Trophoblast cell (in vitro differentiated cells and primary cell): ENCODE measurements around the gene GALNT9.

Experiments
- DNase-seq, 2 donors: peaks; one replicate each; pipeline ENCODE4 v3.0.0-alpha.2; 2016
- H2AFZ ChIP-seq: 2 replicates; pipeline ENCODE4 v1.6.1; 2013; ENCODE audit warnings: low read length, moderate library complexity, mild to moderate bottlenecking; ENCODE audit not compliant: insufficient read depth, poor library complexity
- H2AK5ac ChIP-seq: 2 replicates; pipeline ENCODE4 v1.6.1; 2013; ENCODE audit warnings: mild to moderate bottlenecking, low read length
- H2BK120ac ChIP-seq: 2 replicates; pipeline ENCODE4 v1.6.1; 2013; ENCODE audit warnings: low read length, mild to moderate bottlenecking, moderate library complexity; ENCODE audit not compliant: insufficient read depth, poor library complexity
- H2BK12ac ChIP-seq: 2 replicates; pipeline ENCODE4 v1.6.1; 2013; ENCODE audit warnings: mild to moderate bottlenecking, low read length, moderate library complexity
- H2BK5ac ChIP-seq: 2 replicates; pipeline ENCODE4 v1.6.1; 2013; ENCODE audit warnings: low read length, low read depth, moderate library complexity, mild to moderate bottlenecking; ENCODE audit not compliant: poor library complexity
- H3K14ac ChIP-seq: 2 replicates; pipeline ENCODE4 v1.6.1; 2013; ENCODE audit warnings: mild to moderate bottlenecking, low read length
- H3K18ac ChIP-seq: 2 replicates; pipeline ENCODE4 v1.6.1; 2013; ENCODE audit warnings: mild to moderate bottlenecking, low read length
- H3K23ac ChIP-seq: 2 replicates; pipeline ENCODE4 v1.6.1; 2013; ENCODE audit warnings: low read length
- H3K27ac ChIP-seq: 2 replicates; pipeline ENCODE4 v1.5.1; 2013; ENCODE audit warnings: low read depth, mild to moderate bottlenecking, inconsistent platforms, low read length, moderate library complexity
- H3K27me3 ChIP-seq: 2 replicates; pipeline ENCODE4 v1.6.1; 2013; ENCODE audit warnings: inconsistent platforms, mild to moderate bottlenecking, low read length, moderate library complexity; ENCODE audit not compliant: insufficient read depth
- H3K36me3 ChIP-seq, 2 experiments: 1 replicate in 1 of 2; 2 replicates in 1 of 2; pipeline ENCODE4 v1.6.1; 2013; ENCODE audit warnings: low read length in 2 of 2, mild to moderate bottlenecking in 2 of 2, moderate library complexity in 1 of 2; ENCODE audit not compliant: insufficient read depth in 2 of 2, control insufficient read depth in 1 of 2
- H3K4ac ChIP-seq: 2 replicates; pipeline ENCODE4 v1.6.1; 2013; ENCODE audit warnings: low read depth, mild to moderate bottlenecking, low read length, moderate library complexity
- H3K4me1 ChIP-seq, 2 experiments: 1 replicate in 1 of 2; 2 replicates in 1 of 2; pipeline ENCODE4 v1.6.1; 2013; ENCODE audit warnings: low read length in 2 of 2, mild to moderate bottlenecking in 2 of 2, moderate library complexity in 1 of 2; ENCODE audit not compliant: insufficient read depth in 2 of 2, control insufficient read depth in 1 of 2
- H3K4me2 ChIP-seq: 2 replicates; pipeline ENCODE4 v1.6.1; 2013; ENCODE audit warnings: inconsistent platforms, mild to moderate bottlenecking, low read length, moderate library complexity
- H3K4me3 ChIP-seq: 2 replicates; pipeline ENCODE4 v1.5.1; 2013; ENCODE audit warnings: mild to moderate bottlenecking, low read depth, low read length, inconsistent platforms
- H3K79me1 ChIP-seq: one replicate; pipeline ENCODE4 v1.6.1; 2013; ENCODE audit warnings: low read length
- H3K79me2 ChIP-seq: 2 replicates; pipeline ENCODE4 v1.6.1; 2013; ENCODE audit warnings: low read length, mild to moderate bottlenecking; ENCODE audit not compliant: control insufficient read depth, insufficient read depth, poor library complexity
- H3K9ac ChIP-seq: 2 replicates; pipeline ENCODE4 v1.6.1; 2013; ENCODE audit warnings: mild to moderate bottlenecking, low read length
- H3K9me3 ChIP-seq: 2 replicates; pipeline ENCODE4 v1.6.1; 2013; ENCODE audit warnings: low read depth, mild to moderate bottlenecking, control low read depth, inconsistent platforms, low read length; ENCODE audit not compliant: insufficient read depth
- H4K12ac ChIP-seq: 2 replicates; pipeline ENCODE4 v1.6.1; 2013; ENCODE audit warnings: low read depth, mild to moderate bottlenecking, low read length, moderate library complexity
- H4K8ac ChIP-seq: 2 replicates; pipeline ENCODE4 v1.6.1; 2013; ENCODE audit warnings: low read depth, mild to moderate bottlenecking, low read length, moderate library complexity
- H4K91ac ChIP-seq: one replicate; pipeline ENCODE4 v1.6.1; 2013; ENCODE audit warnings: low read depth, mild to moderate bottlenecking, low read length, moderate library complexity
- WGBS: extraction: QIAGEN DNeasy Blood & Tissue Kit; methylation state at CpG from one replicate; pipeline ENCODE4 v1.1.7; 2013; ENCODE audit warnings: missing lambda C conversion rate; ENCODE audit not compliant: insufficient read length, insufficient coverage; ENCODE audit errors: extremely low coverage; 5-methylcytosine and 5-hydroxymethylcytosine counted together

The GALNT9 gene

DNA sequence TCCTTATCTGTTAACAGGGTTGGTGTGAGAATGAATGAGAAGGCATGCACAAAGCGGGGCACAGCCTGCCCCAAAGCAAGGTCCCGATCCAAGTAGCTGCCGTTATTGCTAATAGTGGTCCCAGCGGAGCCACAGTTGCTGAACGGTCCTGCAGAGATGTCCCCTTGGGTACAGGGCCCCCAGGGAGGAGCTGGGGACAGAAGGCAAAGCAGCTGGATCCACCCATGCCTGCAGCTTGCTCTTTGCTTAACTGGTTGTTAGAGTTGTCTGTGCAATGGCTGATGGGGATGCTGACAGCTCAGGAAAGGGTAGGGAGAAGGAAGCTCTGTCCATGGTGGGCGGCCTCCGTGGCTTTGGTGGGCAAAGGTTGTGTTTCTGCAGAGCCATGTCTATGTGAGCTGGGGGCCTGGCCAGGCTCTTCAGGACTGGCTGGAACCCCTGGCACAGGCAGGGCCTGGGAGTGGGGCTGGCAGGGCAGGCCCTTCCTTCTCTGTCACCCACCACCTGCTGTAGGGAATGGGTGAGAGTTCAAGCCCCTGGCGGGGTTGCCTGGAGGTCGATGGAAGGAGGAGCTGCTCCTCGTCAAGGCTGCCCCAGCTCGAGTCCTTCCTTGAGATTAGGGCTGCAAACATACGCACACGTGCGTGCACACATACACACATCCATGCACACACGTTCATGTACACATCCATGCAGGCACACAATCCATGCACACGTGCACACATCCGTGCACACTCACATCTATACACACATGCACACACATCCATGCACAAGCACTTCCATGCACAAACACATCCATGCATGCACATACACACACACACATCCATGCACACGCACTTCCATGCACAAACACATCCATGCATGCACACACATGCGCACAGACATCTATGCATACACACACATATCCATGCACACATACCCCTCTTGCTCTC is 149.7 kb downstream of the GALNT9 start:
- no peak overlapping the region for H2AFZ ChIP-seq
- H4K12ac ChIP-seq = no peak overlapping the region
- H3K23ac ChIP-seq = peak overlapping the region; percentile 56
- no peak overlapping the region for H4K8ac ChIP-seq
- no peak overlapping the region for H2BK120ac ChIP-seq
- peaks cover 0 to 5% of the 10 kb centered on the region in 2 experiments for H3K4me1 ChIP-seq
- H4K91ac ChIP-seq = no peak overlapping the region
- peaks cover 17% of the 10 kb centered on the region for H3K9me3 ChIP-seq
- no peak overlapping the region for H3K4me2 ChIP-seq
- H3K4me3 ChIP-seq = no peak overlapping the region
- no peak overlapping the region for H2AK5ac ChIP-seq
- H3K18ac ChIP-seq = no peak overlapping the region
- no peak overlapping the region for H2BK5ac ChIP-seq
- H3K27ac ChIP-seq = no peak overlapping the region
- no peak for DNase-seq
- no peak overlapping the region for H2BK12ac ChIP-seq
- no peaks in the 10 kb centered on the region for H3K36me3 ChIP-seq
- H3K14ac ChIP-seq = no peak overlapping the region
- no peaks in the 10 kb centered on the region for H3K27me3 ChIP-seq
- H3K79me1 ChIP-seq = no peaks in the 10 kb centered on the region
- H3K4ac ChIP-seq = no peak overlapping the region
- no CpG with 5 or more reads among the region's 19 CpGs for WGBS
- no peaks in the 10 kb centered on the region for H3K79me2 ChIP-seq
- peak overlapping the region; percentile 20 for H3K9ac ChIP-seq

DNA sequence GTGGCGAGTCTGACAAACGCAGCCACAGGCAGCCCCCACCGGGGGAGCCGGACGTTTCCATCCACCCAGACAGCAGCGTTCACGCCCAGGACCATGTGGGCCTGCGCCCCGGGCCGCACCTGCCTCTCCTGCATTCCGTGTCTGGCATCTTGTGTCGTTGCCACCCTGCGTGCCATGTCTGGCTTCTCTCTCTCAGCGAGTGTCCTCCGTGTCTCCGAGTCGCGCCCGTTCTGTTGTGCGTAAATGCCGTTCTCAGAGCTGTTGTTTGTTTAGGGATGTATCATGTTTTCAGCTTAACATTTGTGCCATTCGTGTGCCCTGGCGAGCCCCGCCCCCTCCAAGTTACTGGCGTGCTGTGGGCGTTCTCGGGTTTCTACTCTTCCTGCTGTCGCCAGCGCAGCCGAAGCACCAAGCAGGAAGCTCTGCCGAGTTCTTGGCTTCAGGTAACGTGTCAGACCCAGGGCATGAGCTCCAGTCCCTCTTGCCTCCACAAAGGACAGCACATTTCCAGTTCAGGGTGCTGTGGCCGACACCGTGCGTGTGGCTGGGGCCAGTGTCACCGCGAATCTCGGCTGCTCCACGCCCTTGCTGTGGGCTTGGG is 150.5 kb downstream of the GALNT9 start:
- Histone ChIP-seq H4K91ac (no peak overlapping the region), H3K4me3 (no peak overlapping the region), H3K79me1 (no peaks in the 10 kb centered on the region), H2AK5ac (no peak overlapping the region), H2BK120ac (no peak overlapping the region), H3K4me2 (no peak overlapping the region), H3K9me3 (peaks cover 17% of the 10 kb centered on the region), H3K79me2 (no peaks in the 10 kb centered on the region), H4K12ac (no peak overlapping the region), H3K4ac (no peak overlapping the region), H3K27ac (no peak overlapping the region), H2AFZ (no peak overlapping the region), H3K27me3 (no peaks in the 10 kb centered on the region), H3K18ac (no peak overlapping the region), H3K23ac (no peak overlapping the region), H2BK12ac (no peak overlapping the region), H4K8ac (no peak overlapping the region), H3K14ac (no peak overlapping the region), H2BK5ac (no peak overlapping the region), H3K4me1 (peaks cover 0 to 5% of the 10 kb centered on the region in 2 experiments), H3K36me3 (no peaks in the 10 kb centered on the region), H3K9ac (no peak overlapping the region)
- DNase-seq = no peak
- WGBS = no CpG with 5 or more reads among the region's 39 CpGs

DNA sequence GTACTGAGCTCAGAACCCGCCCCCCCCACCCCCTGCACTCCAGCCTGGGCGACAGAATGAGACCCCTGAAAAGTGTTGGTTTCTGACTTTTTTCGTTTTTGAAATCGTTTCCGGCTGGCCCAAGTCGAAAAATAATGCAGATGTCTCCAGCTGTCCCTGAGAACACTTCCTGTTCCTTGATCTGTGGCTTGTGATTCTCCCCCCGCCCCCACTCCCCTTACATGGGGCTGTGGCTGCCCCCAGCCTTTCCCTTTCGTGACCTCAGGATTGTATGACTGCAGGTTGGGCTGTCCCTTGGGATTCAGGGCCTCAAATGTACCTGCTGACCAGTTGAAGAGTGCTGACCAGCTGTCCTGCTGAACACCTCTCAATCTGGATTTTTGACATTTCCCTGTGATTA is 151.1 kb downstream of the GALNT9 start:
- H3K27ac ChIP-seq = no peak overlapping the region

DNA sequence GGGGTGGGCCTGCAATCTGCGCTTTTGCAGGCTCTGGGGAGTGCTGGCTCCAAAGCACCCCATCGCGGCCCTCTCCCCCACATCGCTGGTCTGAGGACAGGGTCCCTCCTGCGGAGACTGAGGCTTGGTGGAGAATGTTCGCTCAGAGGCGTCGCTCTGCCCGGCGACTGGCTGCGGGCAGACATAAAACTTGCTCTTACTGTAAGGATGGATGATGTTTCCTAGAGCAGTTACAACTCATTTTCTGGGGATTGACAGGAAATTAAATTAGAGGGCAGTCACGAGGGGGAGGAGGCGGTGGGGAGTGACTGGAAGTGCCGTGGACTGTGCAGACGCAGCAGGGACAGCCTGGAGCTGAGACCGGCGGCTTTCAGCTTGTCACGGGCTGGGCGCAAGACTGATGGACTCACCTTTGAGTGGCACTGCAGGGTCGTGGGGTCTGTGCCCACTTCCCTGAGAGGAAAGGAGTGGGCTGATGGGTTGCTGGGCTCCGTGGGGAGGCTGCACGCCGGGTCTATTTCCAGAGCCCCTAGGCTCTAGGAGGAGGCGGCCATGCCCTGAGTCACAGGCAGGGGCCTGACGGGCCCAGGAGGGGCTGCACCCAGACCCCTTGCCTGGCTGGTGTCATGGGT is 152.4 kb downstream of the GALNT9 start:
- no peak overlapping the region for H3K27ac ChIP-seq
- no peak overlapping the region for H3K4ac ChIP-seq
- H3K4me1 ChIP-seq = peaks cover 0 to 5% of the 10 kb centered on the region in 2 experiments
- H3K9me3 ChIP-seq = peaks cover 13% of the 10 kb centered on the region
- H3K79me2 ChIP-seq = no peaks in the 10 kb centered on the region
- no peak overlapping the region for H3K9ac ChIP-seq
- no peak overlapping the region for H3K18ac ChIP-seq
- H3K79me1 ChIP-seq = no peaks in the 10 kb centered on the region
- no peak overlapping the region for H4K12ac ChIP-seq
- no peak overlapping the region for H3K4me3 ChIP-seq
- no peak overlapping the region for H2AK5ac ChIP-seq
- H2AFZ ChIP-seq = no peak overlapping the region
- no peak for DNase-seq
- no peak overlapping the region for H3K4me2 ChIP-seq
- H4K91ac ChIP-seq = no peak overlapping the region
- H2BK120ac ChIP-seq = no peak overlapping the region
- no peaks in the 10 kb centered on the region for H3K36me3 ChIP-seq
- H3K27me3 ChIP-seq = no peaks in the 10 kb centered on the region
- no peak overlapping the region for H2BK5ac ChIP-seq
- H4K8ac ChIP-seq = no peak overlapping the region
- no CpG with 5 or more reads among the region's 25 CpGs for WGBS
- no peak overlapping the region for H2BK12ac ChIP-seq
- no peak overlapping the region for H3K14ac ChIP-seq
- no peak overlapping the region for H3K23ac ChIP-seq

More for the DNA sequence above, 151.1 kb downstream of the GALNT9 start:
- Histone ChIP-seq H2BK12ac (no peak overlapping the region), H3K23ac (no peak overlapping the region), H3K4me2 (no peak overlapping the region), H2AFZ (no peak overlapping the region), H3K36me3 (no peaks in the 10 kb centered on the region), H2BK5ac (no peak overlapping the region), H3K4me3 (no peak overlapping the region), H4K12ac (no peak overlapping the region), H3K4me1 (peaks cover 0 to 5% of the 10 kb centered on the region in 2 experiments), H3K18ac (no peak overlapping the region), H3K79me2 (no peaks in the 10 kb centered on the region), H2AK5ac (no peak overlapping the region), H4K91ac (no peak overlapping the region), H4K8ac (no peak overlapping the region), H3K4ac (no peak overlapping the region), H3K9ac (no peak overlapping the region), H3K9me3 (peaks cover 17% of the 10 kb centered on the region), H3K14ac (no peak overlapping the region), H3K27me3 (no peaks in the 10 kb centered on the region), H3K79me1 (no peaks in the 10 kb centered on the region), H2BK120ac (no peak overlapping the region)
- WGBS = no CpG with 5 or more reads among the region's 8 CpGs
- no peak for DNase-seq
